ENCODE measurements around the gene TSPAN18.

- TF ChIP-seq, protein P1, sequence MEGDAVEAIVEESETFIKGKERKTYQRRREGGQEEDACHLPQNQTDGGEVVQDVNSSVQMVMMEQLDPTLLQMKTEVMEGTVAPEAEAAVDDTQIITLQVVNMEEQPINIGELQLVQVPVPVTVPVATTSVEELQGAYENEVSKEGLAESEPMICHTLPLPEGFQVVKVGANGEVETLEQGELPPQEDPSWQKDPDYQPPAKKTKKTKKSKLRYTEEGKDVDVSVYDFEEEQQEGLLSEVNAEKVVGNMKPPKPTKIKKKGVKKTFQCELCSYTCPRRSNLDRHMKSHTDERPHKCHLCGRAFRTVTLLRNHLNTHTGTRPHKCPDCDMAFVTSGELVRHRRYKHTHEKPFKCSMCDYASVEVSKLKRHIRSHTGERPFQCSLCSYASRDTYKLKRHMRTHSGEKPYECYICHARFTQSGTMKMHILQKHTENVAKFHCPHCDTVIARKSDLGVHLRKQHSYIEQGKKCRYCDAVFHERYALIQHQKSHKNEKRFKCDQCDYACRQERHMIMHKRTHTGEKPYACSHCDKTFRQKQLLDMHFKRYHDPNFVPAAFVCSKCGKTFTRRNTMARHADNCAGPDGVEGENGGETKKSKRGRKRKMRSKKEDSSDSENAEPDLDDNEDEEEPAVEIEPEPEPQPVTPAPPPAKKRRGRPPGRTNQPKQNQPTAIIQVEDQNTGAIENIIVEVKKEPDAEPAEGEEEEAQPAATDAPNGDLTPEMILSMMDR (IDR thresholded peaks at IDR 0.05; ENCODE audit: low read length) = no peak
- TF ChIP-seq EZH2 (optimal IDR thresholded peaks at IDR 0.05; ENCODE audit: low read depth, low read length) = no peak
- no peak for TF ChIP-seq EZH2phosphoT487 (IDR thresholded peaks at IDR 0.05; ENCODE audit: low read length)
These were observed 236.4 kb downstream of the TSPAN18 start for GRCh38 chr11:44963136-44963535.
